DND-41 (cell line): ENCODE results near the gene DEFB128.
A peak's percentile ranks its signal among the peaks of the same experiment; 100 is the strongest.

Source experiments
- ATAC-seq: fragments of 200-7000 bp; cut with Tn5 transposase; 3 replicates; pipeline ENCODE4 v1.9.1; 2021; ENCODE audit warnings: low read depth; ENCODE audit not compliant: insufficient read depth
- DNase-seq: peaks from one replicate; pipeline ENCODE4 v3.0.0-alpha.2; 2020
- H2AFZ ChIP-seq: 2 replicates; pipeline ENCODE4 v1.6.0; 2012; ENCODE audit warnings: low read depth, low read length
- H3K27ac ChIP-seq: 2 replicates; pipeline ENCODE4 v1.5.1; 2012; ENCODE audit warnings: low read length, inconsistent platforms
- H3K27me3 ChIP-seq: fragments of 200-600 bp; sonication (generic); 2 replicates; pipeline ENCODE4 v1.6.0; 2012; ENCODE audit warnings: low read length, mild to moderate bottlenecking, inconsistent platforms; ENCODE audit not compliant: insufficient read depth, poor library complexity
- H3K36me3 ChIP-seq: 2 replicates; pipeline ENCODE4 v1.5.1; 2012; ENCODE audit warnings: low read length, inconsistent platforms; ENCODE audit not compliant: insufficient read depth
- H3K4me1 ChIP-seq: 2 replicates; pipeline ENCODE4 v1.5.1; 2012; ENCODE audit warnings: mild to moderate bottlenecking, low read length; ENCODE audit not compliant: insufficient read depth
- H3K4me2 ChIP-seq: 2 replicates; pipeline ENCODE4 v1.6.0; 2012; ENCODE audit warnings: mild to moderate bottlenecking, moderate library complexity, low read length, inconsistent platforms; ENCODE audit not compliant: insufficient read depth
- H3K4me3 ChIP-seq, 2 experiments: fragments of 200-600 bp in 1 of 2; shearing (Covaris generic) in 1 of 2; 2 replicates each; pipeline ENCODE4 v1.5.1; 2012 to 2016; ENCODE audit warnings: inconsistent platforms in 2 of 2, low read length in 2 of 2, mild to moderate bottlenecking in 2 of 2, low read depth in 1 of 2, moderate library complexity in 1 of 2
- H3K79me2 ChIP-seq: 2 replicates; pipeline ENCODE4 v1.6.0; 2012; ENCODE audit warnings: low read length, inconsistent platforms; ENCODE audit not compliant: insufficient read depth
- H3K9ac ChIP-seq: 2 replicates; pipeline ENCODE4 v1.6.0; 2012; ENCODE audit warnings: low read depth, mild to moderate bottlenecking, inconsistent platforms, low read length, moderate library complexity
- H3K9me3 ChIP-seq: 2 replicates; pipeline ENCODE4 v1.5.1; 2012; ENCODE audit warnings: low read length, moderate library complexity, mild to moderate bottlenecking, inconsistent platforms; ENCODE audit not compliant: insufficient read depth, severe bottlenecking
- H4K20me1 ChIP-seq: 2 replicates; pipeline ENCODE4 v1.6.0; 2012; ENCODE audit warnings: low read length; ENCODE audit not compliant: insufficient read depth
- CTCF ChIP-seq: IDR thresholded peaks from 2 replicates; pipeline ENCODE4 v1.5.1; 2012; ENCODE audit warnings: borderline replicate concordance, low read length, moderate library complexity, mild to moderate bottlenecking; ENCODE audit not compliant: poor library complexity, severe bottlenecking; ENCODE audit errors: extremely low read depth
- EZH2 ChIP-seq: IDR thresholded peaks from 3 replicates; pipeline ENCODE4 v1.6.1; 2012; ENCODE audit warnings: borderline replicate concordance, low read depth, mild to moderate bottlenecking, moderate library complexity, low read length, inconsistent platforms; ENCODE audit not compliant: severe bottlenecking

The DEFB128 gene

GRCh38 chr20:189611-190010 is at the start of gene DEFB128:
DEFB128 (minus strand) TSS chr20:189711; CDS start chr20:189623, 88 bp downstream.
- no peaks in the 10 kb centered on the region for H3K79me2 ChIP-seq
- H3K27me3 ChIP-seq, result peaks cover 7% of the 10 kb centered on the region
- H3K4me1 ChIP-seq, result no peaks in the 10 kb centered on the region
- no peak within 1 kb of the TSS for H3K4me2 ChIP-seq
- peaks cover 6% of the 10 kb centered on the region for H3K9me3 ChIP-seq
- no peaks in the 10 kb centered on the region for H4K20me1 ChIP-seq
- no peak for DNase-seq
- H3K27ac ChIP-seq, result no peak within 1 kb of the TSS
- H3K4me3 ChIP-seq, result no peak within 1 kb of the TSS
- ATAC-seq, result no peak
- H3K36me3 ChIP-seq, result no peaks in the 10 kb centered on the region
- TF ChIP-seq EZH2 (no peak), CTCF (no peak)
- no peak within 1 kb of the TSS for H2AFZ ChIP-seq
- no peak within 1 kb of the TSS for H3K9ac ChIP-seq

- Histone ChIP-seq H3K36me3 (no peaks in the 10 kb centered on the region), H2AFZ (no peak overlapping the region), H3K4me3 (no peak overlapping the region), H3K79me2 (no peaks in the 10 kb centered on the region), H3K4me2 (peak overlapping the region; percentile 47; the same call in 1 of the 2 replicates), H3K9ac (no peak overlapping the region), H4K20me1 (no peaks in the 10 kb centered on the region), H3K27ac (no peak overlapping the region), H3K27me3 (peaks cover 11% of the 10 kb centered on the region), H3K4me1 (peaks cover 5% of the 10 kb centered on the region; the same call in 1 of the 2 replicates), H3K9me3 (no peaks in the 10 kb centered on the region)
- DNase-seq (no peak), ATAC-seq (no peak)
- TF ChIP-seq EZH2 (no peak), CTCF (no peak)
Observed at GRCh38 chr20:237929-238328, 48.4 kb upstream of the DEFB128 start.

GRCh38 chr20:237489-237888 is 48.0 kb upstream of the DEFB128 start:
- Histone ChIP-seq H3K27me3 (peaks cover 10% of the 10 kb centered on the region), H3K4me3 (no peak overlapping the region), H3K9ac (no peak overlapping the region), H3K4me1 (peaks cover 5% of the 10 kb centered on the region; the same call in 1 of the 2 replicates), H3K27ac (no peak overlapping the region), H4K20me1 (no peaks in the 10 kb centered on the region), H3K36me3 (no peaks in the 10 kb centered on the region), H3K79me2 (no peaks in the 10 kb centered on the region), H3K9me3 (no peaks in the 10 kb centered on the region), H3K4me2 (peak overlapping the region; percentile 47; the same call in 1 of the 2 replicates), H2AFZ (peak overlapping the region; percentile 44; the same call in 1 of the 2 replicates)
- ATAC-seq (peak; percentile 59; the same call in 2 of the 3 replicates), DNase-seq (no peak)
- TF ChIP-seq EZH2 (no peak), CTCF (no peak)
